DMS153 treated with DMSO at 0.1 percent for 48 hours (cell line): ENCODE measurements around the gene PRODH.
"Not testable (repeated sequence)": the region's sequence is repeated elsewhere in the genome, so short reads cannot be mapped to it uniquely, and the experiment has no call there.

Source experiments
- DNase-seq: peaks from one replicate; lab custom pipeline; 2025; ENCODE audit not compliant: unreplicated experiment; lab: John Stamatoyannopoulos, UW

PRODH gene

DNA sequence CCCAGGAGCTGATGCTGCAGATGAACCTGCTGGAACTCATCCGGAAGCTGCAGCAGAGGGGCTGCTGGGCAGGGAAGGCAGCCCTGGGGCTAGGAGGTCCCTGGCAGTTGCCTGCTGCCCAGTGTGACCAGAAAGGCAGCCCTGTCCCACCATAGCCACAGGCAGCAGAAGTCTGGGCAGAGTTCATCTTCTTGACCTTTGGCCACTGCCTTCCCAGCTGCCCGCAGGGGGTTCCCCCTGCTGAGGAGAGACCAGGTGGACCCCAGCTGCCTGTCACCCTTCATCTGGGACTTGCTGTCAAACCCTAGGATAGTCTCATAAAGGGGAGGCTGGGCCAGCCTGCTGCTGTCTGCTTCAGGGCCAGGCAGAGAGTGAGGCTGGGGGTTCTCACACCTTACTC lies 24.6 kb downstream of the PRODH start:
- not testable (repeated sequence) for DNase-seq

DNA sequence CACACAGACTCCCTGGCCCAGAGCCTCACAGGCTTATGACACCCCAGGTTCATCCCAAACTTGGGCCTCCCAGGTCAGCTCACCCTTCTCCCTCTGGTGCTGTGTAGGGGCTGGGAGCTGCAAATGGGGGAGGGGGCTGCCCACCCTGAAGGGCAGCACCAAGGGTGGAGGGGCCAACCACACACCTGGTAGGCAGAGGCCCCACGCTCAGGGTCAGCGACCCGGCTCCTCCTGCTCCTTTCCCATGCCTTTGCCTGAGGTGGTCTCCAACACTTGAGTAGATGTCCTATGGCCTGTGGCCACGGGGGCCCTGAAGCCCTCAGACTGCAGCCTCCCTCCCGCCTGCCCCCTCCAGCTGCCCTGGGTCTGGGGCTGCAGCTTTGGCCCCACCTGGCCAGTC lies 26.5 kb downstream of the PRODH start:
- no peak for DNase-seq

DNA sequence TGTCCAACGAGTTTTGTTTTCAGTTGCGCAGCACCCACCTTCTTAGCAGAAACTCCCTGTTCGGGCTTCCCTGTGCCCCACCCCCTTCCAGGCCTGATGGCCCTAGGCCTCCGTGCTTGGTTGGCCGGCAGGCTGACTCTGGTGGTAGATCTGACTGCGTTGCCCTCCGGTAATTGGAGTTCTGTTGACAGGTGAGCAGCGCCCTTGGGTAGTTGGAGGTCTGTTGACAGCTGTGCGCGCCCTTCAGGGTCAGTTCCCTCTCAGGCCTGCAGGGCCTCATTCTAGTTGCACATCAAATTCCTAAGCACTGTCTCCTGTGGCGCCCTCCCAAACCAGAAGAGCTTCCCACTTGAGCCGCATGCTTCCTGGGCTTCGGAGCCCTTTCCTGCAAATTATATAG lies 29.2 kb downstream of the PRODH start:
- DNase-seq, result no peak

DNA sequence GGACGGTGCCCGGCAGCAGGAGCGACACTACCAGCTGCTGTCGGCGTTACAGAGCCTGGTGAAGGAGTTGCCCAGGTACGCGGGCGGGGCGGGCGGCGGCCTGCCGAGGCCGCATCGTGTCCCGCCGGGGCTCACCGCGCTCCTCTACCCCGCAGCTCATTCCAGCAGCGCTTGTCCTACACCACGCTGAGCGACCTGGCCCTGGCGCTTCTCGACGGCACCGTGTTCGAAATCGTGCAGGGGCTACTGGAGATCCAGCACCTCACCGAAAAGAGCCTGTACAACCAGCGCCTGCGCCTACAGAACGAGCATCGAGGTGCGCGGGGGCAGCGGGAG lies 29.7 kb downstream of the PRODH start:
- DNase-seq, result not testable (repeated sequence)

DNA sequence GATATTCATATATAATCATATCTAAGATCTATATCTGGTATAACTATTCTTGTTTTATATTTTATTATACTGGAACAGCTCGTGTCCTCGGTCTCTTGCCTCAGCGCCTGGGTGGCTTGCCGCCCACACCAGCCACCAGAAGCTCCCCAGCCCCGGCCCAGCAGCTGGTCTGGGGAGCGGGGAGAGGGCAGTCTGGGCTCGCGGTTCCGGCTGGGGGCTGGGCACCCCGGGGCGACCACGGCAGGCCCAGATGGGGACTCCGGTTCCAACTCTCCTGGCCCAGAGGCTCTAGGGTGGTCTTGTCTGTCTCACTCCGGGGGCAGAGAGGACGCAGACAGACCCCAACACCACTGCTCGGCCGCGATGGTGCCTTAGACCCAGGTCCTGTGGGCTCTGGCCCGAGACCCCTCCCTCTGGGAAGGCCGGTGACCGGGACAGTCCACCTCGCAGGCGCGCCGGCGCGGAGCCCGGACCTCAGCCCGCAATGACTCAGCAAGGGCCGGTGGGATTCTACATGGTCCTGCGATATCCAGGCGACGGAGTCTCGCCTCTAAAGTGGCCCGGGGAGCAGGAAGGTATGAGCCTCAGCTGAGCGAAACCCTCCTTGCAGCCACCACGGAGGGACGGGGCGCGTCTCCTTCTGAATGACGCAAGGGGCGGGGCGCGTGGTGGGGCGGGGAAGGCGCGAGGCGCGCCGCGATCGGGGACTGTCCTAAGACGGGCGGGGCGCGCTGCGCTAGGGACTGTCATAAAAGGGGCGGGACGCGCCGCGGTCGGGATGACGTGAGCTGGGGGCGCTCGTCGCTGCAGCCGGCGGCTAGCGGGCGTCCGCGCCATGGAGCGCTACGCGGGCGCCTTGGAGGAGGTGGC lies 30.3 kb downstream of the PRODH start, which contains the start of gene DGCR6:
DGCR6 (plus strand) TSS at position 781 of the 870 bp plus-strand sequence; CDS start at position 836, 55 bp downstream.
- no peak for DNase-seq

DNA sequence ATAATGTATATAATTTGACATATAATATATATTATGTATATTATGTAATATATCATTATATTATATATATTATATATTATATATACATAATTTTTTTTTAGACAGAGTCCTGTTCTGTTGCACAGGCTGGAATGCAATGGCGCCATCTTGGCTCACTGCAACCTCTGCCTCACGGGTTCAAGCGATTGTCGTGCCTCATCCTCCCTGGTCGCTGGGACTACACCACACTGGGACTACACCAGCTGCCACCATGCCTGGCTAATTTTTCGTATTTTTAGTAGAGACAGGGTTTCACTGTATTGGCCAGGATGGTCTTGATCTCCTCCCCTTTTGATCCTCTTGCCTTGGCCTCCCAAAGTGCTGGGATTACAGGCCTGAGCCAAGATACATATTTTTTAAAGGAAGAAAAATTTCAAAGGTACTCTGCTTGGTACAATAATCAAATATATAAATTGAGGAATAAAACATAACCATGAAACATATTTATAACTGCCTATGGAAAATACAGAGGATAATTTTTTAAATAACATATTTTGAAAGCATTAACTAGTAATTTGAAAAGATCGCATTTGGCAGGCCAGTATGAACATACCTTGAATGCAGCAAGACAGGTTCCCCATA lies 39.9 kb downstream of the PRODH start:
- DNase-seq, result not testable (repeated sequence)

DNA sequence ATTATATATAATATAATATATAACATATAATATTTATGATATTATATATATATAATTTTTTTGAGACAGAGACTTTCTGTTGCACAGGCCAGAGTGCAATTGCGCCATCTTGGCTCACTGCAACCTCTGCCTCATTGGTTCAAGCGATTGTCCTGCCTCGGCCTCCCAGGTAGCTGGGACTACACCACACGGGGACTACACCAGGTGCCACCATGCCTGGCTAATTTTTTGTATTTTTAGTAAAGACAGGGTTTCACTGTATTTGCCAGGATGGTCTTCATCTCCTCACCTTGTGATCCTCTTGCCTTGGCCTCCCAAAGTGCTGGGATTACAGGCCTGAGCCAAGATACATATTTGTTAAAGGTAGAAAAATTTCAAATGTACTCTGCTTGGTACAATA lies 42.3 kb downstream of the PRODH start:
- not testable (repeated sequence) for DNase-seq

DNA sequence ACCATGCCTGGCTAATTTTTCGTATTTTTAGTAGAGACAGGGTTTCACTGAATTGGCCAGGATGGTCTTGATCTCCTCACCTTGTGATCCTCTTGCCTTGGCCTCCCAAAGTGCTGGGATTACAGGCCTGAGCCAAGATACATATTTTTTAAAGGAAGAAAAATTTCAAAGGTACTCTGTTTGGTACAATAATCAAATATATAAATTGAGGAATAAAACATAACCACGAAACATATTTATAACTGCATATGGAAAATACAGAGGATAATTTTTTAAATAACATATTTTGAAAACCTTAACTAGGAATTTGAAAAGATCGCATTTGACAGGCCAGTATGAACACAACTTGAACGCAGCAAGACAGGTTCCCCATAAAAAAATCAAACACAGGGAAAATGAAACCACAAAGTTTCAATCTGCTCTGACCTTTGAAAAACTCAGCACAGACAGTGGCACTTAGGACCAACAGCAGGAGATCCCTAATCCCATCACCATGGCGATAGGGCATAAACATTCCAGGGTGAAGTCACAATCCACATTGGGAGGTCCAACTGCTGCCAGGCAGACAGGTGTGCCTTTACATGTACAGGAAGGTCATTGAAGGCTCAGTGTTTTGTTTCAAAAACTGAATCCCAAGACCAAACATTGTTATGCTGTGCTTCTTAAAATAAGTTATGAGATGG lies 45.4 kb downstream of the PRODH start:
- not testable (repeated sequence) for DNase-seq

DNA sequence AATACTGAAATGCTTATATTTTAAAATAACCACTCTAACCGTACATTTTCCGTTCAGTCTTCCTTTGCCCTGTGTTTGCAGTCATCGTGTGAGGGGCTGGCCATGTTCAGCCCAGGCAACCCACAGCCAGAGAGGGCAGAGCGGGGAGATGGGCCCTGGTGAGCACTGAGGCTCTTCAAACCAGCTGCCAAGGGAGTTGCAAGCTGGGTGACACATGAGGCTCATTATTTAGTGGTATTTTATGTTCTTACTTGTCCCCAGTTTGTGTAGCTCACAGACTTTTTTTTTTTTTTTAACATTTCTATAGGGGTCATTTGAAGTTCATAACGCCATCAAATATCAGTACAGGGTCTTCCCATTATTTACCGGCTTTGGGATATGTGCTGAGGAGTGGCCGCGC lies 48.0 kb downstream of the PRODH start:
- no peak for DNase-seq

DNA sequence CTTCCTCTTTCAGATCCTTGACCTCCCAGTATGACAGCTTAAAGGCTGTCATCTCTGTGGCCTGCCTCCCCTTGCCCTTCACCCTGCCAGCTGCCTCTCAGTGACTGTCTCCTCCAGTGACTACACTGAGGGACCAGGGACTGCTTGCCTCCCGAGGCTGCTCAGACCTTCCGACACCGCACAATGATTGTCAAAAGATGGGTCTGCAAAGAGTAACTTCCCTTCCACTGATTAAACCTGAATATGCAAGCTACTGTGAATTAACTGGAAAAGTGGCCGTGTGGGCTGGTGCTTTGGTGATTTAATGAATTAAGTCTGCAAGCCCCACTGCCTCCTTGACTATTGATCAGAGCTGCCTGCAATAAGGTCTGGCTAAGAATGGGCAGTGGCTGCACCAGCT lies 51.6 kb downstream of the PRODH start:
- DNase-seq, result not testable (repeated sequence)

DNA sequence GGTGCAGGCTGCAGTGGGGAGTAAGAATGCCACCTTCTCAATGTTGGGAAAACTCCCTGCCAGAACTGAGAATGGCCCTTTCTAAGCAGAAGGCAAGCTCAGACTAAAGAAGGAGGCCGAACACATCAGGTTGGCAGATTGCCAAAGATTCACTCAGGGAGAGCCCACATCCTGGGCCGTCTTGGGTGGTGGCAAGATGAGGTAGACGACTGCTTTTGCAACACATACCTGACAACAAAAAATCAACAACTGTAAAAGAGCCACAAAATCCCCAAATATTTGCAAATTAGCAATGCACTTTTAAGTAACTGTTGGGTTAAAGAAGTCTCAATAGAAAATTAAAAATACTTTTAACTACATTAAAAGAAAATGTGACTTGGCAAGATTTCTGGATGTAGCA lies 54.8 kb downstream of the PRODH start:
- not testable (repeated sequence) for DNase-seq
